Mesendoderm (in vitro differentiated cells): ENCODE data around the gene PARD3B.

ENCODE experiments used
- DNase-seq: peaks from one replicate; pipeline ENCODE4 v3.0.0; 2013
- H2AK5ac ChIP-seq: 2 replicates; pipeline ENCODE4 v1.6.1; 2013; ENCODE audit warnings: low read length, inconsistent platforms
- H2BK120ac ChIP-seq: 2 replicates; pipeline ENCODE4 v1.6.1; 2013; ENCODE audit warnings: low read depth, mild to moderate bottlenecking, low read length, moderate library complexity, mixed read lengths
- H2BK15ac ChIP-seq: replicated peaks from 2 replicates; pipeline ENCODE4 v1.6.1; 2013; ENCODE audit warnings: low read depth, mild to moderate bottlenecking, moderate library complexity
- H2BK5ac ChIP-seq: 2 replicates; pipeline ENCODE4 v1.6.1; 2013; ENCODE audit warnings: low read length, inconsistent platforms
- H3K18ac ChIP-seq: 2 replicates; pipeline ENCODE4 v1.6.1; 2013; ENCODE audit warnings: mild to moderate bottlenecking, low read length, mixed read lengths
- H3K23ac ChIP-seq: one replicate; pipeline ENCODE4 v1.6.1; 2013; ENCODE audit warnings: low read length
- H3K27ac ChIP-seq: 2 replicates; pipeline ENCODE4 v1.5.1; 2013; ENCODE audit warnings: low read depth, mild to moderate bottlenecking, inconsistent platforms, low read length, moderate library complexity
- H3K27me3 ChIP-seq: 2 replicates; pipeline ENCODE4 v1.6.1; 2013; ENCODE audit warnings: low read length, control low read depth, mild to moderate bottlenecking, inconsistent platforms; ENCODE audit not compliant: insufficient read depth, poor library complexity
- H3K36me3 ChIP-seq: 2 replicates; pipeline ENCODE4 v1.6.1; 2013; ENCODE audit warnings: low read length, inconsistent platforms; ENCODE audit not compliant: control insufficient read depth, insufficient read depth
- H3K4ac ChIP-seq: one replicate; pipeline ENCODE4 v1.6.1; 2013; ENCODE audit warnings: low read depth, mild to moderate bottlenecking, low read length, moderate library complexity
- H3K4me1 ChIP-seq: 2 replicates; pipeline ENCODE4 v1.6.1; 2013; ENCODE audit warnings: low read depth, low read length, inconsistent platforms; ENCODE audit not compliant: control insufficient read depth
- H3K4me2 ChIP-seq: 2 replicates; pipeline ENCODE4 v1.6.1; 2013; ENCODE audit warnings: low read length
- H3K4me3 ChIP-seq: 2 replicates; pipeline ENCODE4 v1.5.1; 2013; ENCODE audit warnings: mild to moderate bottlenecking, low read length
- H3K56ac ChIP-seq: one replicate; pipeline ENCODE4 v1.6.1; 2013; ENCODE audit warnings: low read length
- H3K79me1 ChIP-seq: 2 replicates; pipeline ENCODE4 v1.6.1; 2013; ENCODE audit warnings: low read length, inconsistent platforms
- H3K79me2 ChIP-seq: 2 replicates; pipeline ENCODE4 v1.6.1; 2013; ENCODE audit warnings: mild to moderate bottlenecking, low read length; ENCODE audit not compliant: control insufficient read depth, insufficient read depth
- H3K9ac ChIP-seq: 2 replicates; pipeline ENCODE4 v1.6.1; 2013; ENCODE audit warnings: low read length, inconsistent platforms
- H4K5ac ChIP-seq: one replicate; pipeline ENCODE4 v1.6.1; 2013; ENCODE audit warnings: low read length
- H4K8ac ChIP-seq: one replicate; pipeline ENCODE4 v1.6.1; 2013; ENCODE audit warnings: low read depth, mild to moderate bottlenecking, control low read depth, low read length, moderate library complexity
- WGBS: extraction: QIAGEN DNeasy Blood & Tissue Kit; methylation state at CpG from one replicate; pipeline ENCODE4 v1.1.7; 2013; ENCODE audit warnings: low lambda C conversion rate, missing lambda C conversion rate; ENCODE audit not compliant: insufficient coverage; ENCODE audit errors: extremely low coverage; 5-methylcytosine and 5-hydroxymethylcytosine counted together

Gene PARD3B

GRCh38 chr2:205283736-205284270 lies 738.5 kb downstream of the PARD3B start:
- H2AK5ac ChIP-seq: no peak overlapping the region
- DNase-seq: no peak
- no peak overlapping the region for H3K4me2 ChIP-seq
- no peaks in the 10 kb centered on the region for H3K4me1 ChIP-seq
- H3K27ac ChIP-seq: no peak overlapping the region
- H3K18ac ChIP-seq: no peak overlapping the region
- no peak overlapping the region for H2BK15ac ChIP-seq
- H4K5ac ChIP-seq: no peak overlapping the region
- H3K36me3 ChIP-seq: no peaks in the 10 kb centered on the region
- no peaks in the 10 kb centered on the region for H3K79me2 ChIP-seq
- H3K56ac ChIP-seq: no peak overlapping the region
- no peaks in the 10 kb centered on the region for H3K79me1 ChIP-seq
- H3K4ac ChIP-seq: no peak overlapping the region
- H3K9ac ChIP-seq: no peak overlapping the region
- H2BK120ac ChIP-seq: no peak overlapping the region
- H4K8ac ChIP-seq: no peak overlapping the region
- H3K27me3 ChIP-seq: no peaks in the 10 kb centered on the region
- no peak overlapping the region for H3K4me3 ChIP-seq
- no peak overlapping the region for H2BK5ac ChIP-seq
- H3K23ac ChIP-seq: no peak overlapping the region
- no CpG with 5 or more reads among the region's 5 CpGs for WGBS

DNA sequence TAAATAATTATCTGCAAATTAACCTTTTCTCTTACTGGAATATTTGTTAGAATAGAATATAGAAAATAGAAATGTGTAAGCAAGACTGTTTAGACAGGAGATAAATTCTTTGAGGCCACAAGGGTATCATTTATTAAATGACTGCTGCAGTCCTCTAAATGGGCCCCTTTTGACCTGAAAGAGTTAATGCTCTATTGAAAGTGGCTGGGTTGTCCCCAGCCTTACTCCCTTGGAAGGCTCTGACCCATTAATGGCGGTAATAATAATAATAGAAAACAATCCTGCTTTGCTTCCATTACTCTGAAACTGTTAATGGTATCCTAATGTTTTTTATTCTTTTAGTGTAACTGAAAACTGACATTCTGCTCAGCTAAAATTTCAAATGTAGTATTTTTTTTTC lies 739.1 kb downstream of the PARD3B start:
- no peak overlapping the region for H3K4me2 ChIP-seq
- no peak overlapping the region for H3K27ac ChIP-seq
- H3K23ac ChIP-seq: no peak overlapping the region
- WGBS: no CpG with 5 or more reads among the region's 1 CpG
- no peak overlapping the region for H2BK5ac ChIP-seq
- H3K36me3 ChIP-seq: no peaks in the 10 kb centered on the region
- no peak overlapping the region for H2BK15ac ChIP-seq
- no peak overlapping the region for H3K4ac ChIP-seq
- H4K5ac ChIP-seq: no peak overlapping the region
- no peaks in the 10 kb centered on the region for H3K79me2 ChIP-seq
- H3K27me3 ChIP-seq: no peaks in the 10 kb centered on the region
- no peaks in the 10 kb centered on the region for H3K79me1 ChIP-seq
- H3K4me1 ChIP-seq: no peaks in the 10 kb centered on the region
- H2BK120ac ChIP-seq: no peak overlapping the region
- no peak overlapping the region for H3K56ac ChIP-seq
- no peak overlapping the region for H4K8ac ChIP-seq
- H3K4me3 ChIP-seq: no peak overlapping the region
- no peak overlapping the region for H2AK5ac ChIP-seq
- H3K9ac ChIP-seq: no peak overlapping the region
- DNase-seq: no peak
- no peak overlapping the region for H3K18ac ChIP-seq

GRCh38 chr2:205287316-205287715 lies 742.0 kb downstream of the PARD3B start:
- H3K56ac ChIP-seq: no peak overlapping the region
- WGBS: no CpG with 5 or more reads among the region's 4 CpGs
- no peak overlapping the region for H3K4me3 ChIP-seq
- no peaks in the 10 kb centered on the region for H3K79me1 ChIP-seq
- H2BK5ac ChIP-seq: no peak overlapping the region
- no peak overlapping the region for H2BK120ac ChIP-seq
- no peak overlapping the region for H2BK15ac ChIP-seq
- H3K4me2 ChIP-seq: no peak overlapping the region
- no peak for DNase-seq
- no peak overlapping the region for H3K18ac ChIP-seq
- H3K27me3 ChIP-seq: no peaks in the 10 kb centered on the region
- no peak overlapping the region for H3K4ac ChIP-seq
- H3K9ac ChIP-seq: no peak overlapping the region
- no peaks in the 10 kb centered on the region for H3K36me3 ChIP-seq
- H3K79me2 ChIP-seq: no peaks in the 10 kb centered on the region
- H4K5ac ChIP-seq: no peak overlapping the region
- no peak overlapping the region for H3K23ac ChIP-seq
- H3K4me1 ChIP-seq: no peaks in the 10 kb centered on the region
- no peak overlapping the region for H4K8ac ChIP-seq
- no peak overlapping the region for H3K27ac ChIP-seq
- H2AK5ac ChIP-seq: no peak overlapping the region

GRCh38 chr2:205288686-205289085 lies 743.4 kb downstream of the PARD3B start:
- Histone ChIP-seq H3K79me1 (no peaks in the 10 kb centered on the region), H3K4me2 (no peak overlapping the region), H2BK5ac (no peak overlapping the region), H3K27ac (no peak overlapping the region), H2BK15ac (no peak overlapping the region), H4K8ac (no peak overlapping the region), H2BK120ac (no peak overlapping the region), H3K56ac (no peak overlapping the region), H3K36me3 (no peaks in the 10 kb centered on the region), H3K4me3 (no peak overlapping the region), H4K5ac (no peak overlapping the region), H3K9ac (no peak overlapping the region), H3K79me2 (no peaks in the 10 kb centered on the region), H3K27me3 (no peaks in the 10 kb centered on the region), H3K18ac (no peak overlapping the region), H2AK5ac (no peak overlapping the region), H3K4ac (no peak overlapping the region), H3K4me1 (no peaks in the 10 kb centered on the region), H3K23ac (no peak overlapping the region)
- no CpG with 5 or more reads among the region's 3 CpGs for WGBS
- no peak for DNase-seq

DNA sequence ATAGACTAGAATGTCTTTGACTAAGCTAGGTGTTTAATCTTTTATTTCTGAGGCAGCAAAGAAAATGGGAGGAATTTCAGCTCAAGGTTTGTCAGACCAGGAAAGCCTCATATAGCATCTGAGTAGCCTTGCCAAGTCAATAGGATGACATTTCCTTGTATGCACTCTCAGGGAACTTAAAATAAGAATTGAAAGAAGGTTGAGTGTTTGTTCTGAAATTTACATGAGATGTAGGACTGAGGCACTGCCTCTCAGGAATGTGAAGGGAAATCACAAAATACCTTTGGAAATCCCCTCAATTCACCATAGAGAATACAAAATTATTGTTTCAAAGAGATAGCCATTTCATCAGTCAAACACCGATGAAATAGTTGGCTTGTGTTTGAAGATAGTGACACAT lies 745.0 kb downstream of the PARD3B start:
- Histone ChIP-seq H3K9ac (no peak overlapping the region), H4K8ac (no peak overlapping the region), H3K27me3 (no peaks in the 10 kb centered on the region), H2BK15ac (no peak overlapping the region), H2BK120ac (no peak overlapping the region), H3K79me1 (no peaks in the 10 kb centered on the region), H3K56ac (no peak overlapping the region), H3K4me2 (no peak overlapping the region), H2AK5ac (no peak overlapping the region), H3K4me3 (no peak overlapping the region), H3K36me3 (no peaks in the 10 kb centered on the region), H3K79me2 (no peaks in the 10 kb centered on the region), H4K5ac (no peak overlapping the region), H3K23ac (no peak overlapping the region), H3K27ac (no peak overlapping the region), H3K4me1 (no peaks in the 10 kb centered on the region), H3K4ac (no peak overlapping the region), H3K18ac (no peak overlapping the region), H2BK5ac (no peak overlapping the region)
- WGBS: no CpG with 5 or more reads among the region's 1 CpG
- DNase-seq: no peak

DNA sequence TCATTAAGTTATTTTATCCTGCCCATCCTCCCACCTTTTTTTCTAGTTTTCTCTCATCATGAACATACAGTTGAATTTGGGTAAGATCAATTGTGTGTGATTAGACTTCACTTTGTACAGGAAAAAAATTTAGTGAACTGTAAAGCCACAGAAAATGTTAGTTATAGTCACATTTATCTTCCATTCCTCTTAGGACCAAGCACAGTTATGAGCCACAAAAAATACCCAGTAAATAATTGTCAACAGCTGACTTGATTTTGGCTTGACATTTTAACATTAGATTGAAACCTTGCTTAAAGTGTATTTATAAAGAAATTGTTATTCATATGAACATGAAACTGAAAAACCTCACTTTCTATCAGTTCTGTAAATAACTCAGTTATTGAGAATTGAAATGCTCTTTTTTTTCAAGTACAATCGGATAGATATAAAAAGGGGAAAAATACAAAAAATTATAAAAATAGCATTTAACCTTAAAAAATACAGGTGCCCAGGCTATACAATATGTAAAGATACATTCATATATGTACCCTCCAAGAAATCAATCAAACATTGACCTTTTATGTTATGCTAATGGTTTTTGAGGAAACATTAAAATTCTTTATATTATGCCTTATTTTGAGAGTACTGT lies 747.5 kb downstream of the PARD3B start:
- Histone ChIP-seq H3K79me1 (no peaks in the 10 kb centered on the region), H3K4ac (no peak overlapping the region), H3K27ac (no peak overlapping the region), H3K27me3 (no peaks in the 10 kb centered on the region), H3K56ac (no peak overlapping the region), H4K5ac (no peak overlapping the region), H3K18ac (no peak overlapping the region), H3K23ac (no peak overlapping the region), H2BK15ac (no peak overlapping the region), H4K8ac (no peak overlapping the region), H3K4me1 (no peaks in the 10 kb centered on the region), H3K4me3 (no peak overlapping the region), H2BK5ac (no peak overlapping the region), H2AK5ac (no peak overlapping the region), H3K36me3 (no peaks in the 10 kb centered on the region), H3K9ac (no peak overlapping the region), H2BK120ac (no peak overlapping the region), H3K4me2 (no peak overlapping the region), H3K79me2 (no peaks in the 10 kb centered on the region)
- no peak for DNase-seq
- WGBS: no CpG with 5 or more reads among the region's 1 CpG
